Measurements from ENCODE around the gene VPS13D.

- no peak for TF ChIP-seq CTCF (IDR thresholded peaks at IDR 0.05; ENCODE audit: extremely low read depth in 1 of 2, insufficient read depth in 1 of 2, low read depth in 1 of 2, low read length in 2 of 2)
- no peak for TF ChIP-seq FOS (IDR thresholded peaks at IDR 0.05; ENCODE audit: borderline replicate concordance, insufficient read depth, low read length)
- no peak for TF ChIP-seq POLR2A (IDR thresholded peaks at IDR 0.05; ENCODE audit: low read depth, low read length)
Measured at GRCh38 chr1:12551584-12551983, 321.8 kb downstream of the VPS13D start.

Measured in endothelial cell of umbilical vein (primary cell).